Measurements from ENCODE around the gene AKAP10. TPM values are rescaled to one million over a fixed set of nuclear protein-coding genes. Genes with fewer than 3 reads are reported as not detected.
"Not testable (repeated sequence)": the region's sequence is repeated elsewhere in the genome, so short reads cannot be mapped to it uniquely, and the experiment has no call there.

The AKAP10 gene
- 56.8 TPM for total RNA-seq

GRCh38 chr17:19977293-19978208 is at the start of gene AKAP10:
TSS of gene AKAP10 (minus strand) at chr17:19977828. CDS start at chr17:19977679, 149 bp downstream.
- DNase-seq (ENCODE audit: low spot score) (peak; percentile 98), ATAC-seq (peak; percentile 98)
- intact Hi-C loops (cut with DNase I), result no loop called here

GRCh38 chr17:20026960-20027359 is 49.3 kb upstream of the AKAP10 start:
- no peak for DNase-seq (ENCODE audit: low spot score)
- ATAC-seq, result no peak
- intact Hi-C loops (cut with DNase I), result no loop called here

- intact Hi-C loops (cut with DNase I), result no loop called here
- DNase-seq (ENCODE audit: low spot score), result no peak
- no peak for ATAC-seq
Observed at GRCh38 chr17:20022701-20023100, 45.1 kb upstream of the AKAP10 start.

GRCh38 chr17:20016475-20016992 is 38.9 kb upstream of the AKAP10 start:
- DNase-seq (ENCODE audit: low spot score); intact Hi-C loops (cut with DNase I); ATAC-seq: not testable (repeated sequence)

- intact Hi-C loops (cut with DNase I), result no loop called here
- ATAC-seq (no peak), DNase-seq (ENCODE audit: low spot score) (no peak)
Observed at GRCh38 chr17:20012017-20012536, 34.4 kb upstream of the AKAP10 start.

GRCh38 chr17:20010936-20011335 is 33.3 kb upstream of the AKAP10 start:
- intact Hi-C loops (cut with DNase I), result no loop called here
- ATAC-seq (no peak), DNase-seq (ENCODE audit: low spot score) (no peak)

GRCh38 chr17:20010099-20010863 is 32.7 kb upstream of the AKAP10 start:
- intact Hi-C loops (cut with DNase I), result no loop called here
- ATAC-seq (peak; percentile 79), DNase-seq (ENCODE audit: low spot score) (no peak)

GRCh38 chr17:20009302-20010098 is 31.9 kb upstream of the AKAP10 start, which contains the start of gene SPECC1:
TSS of gene SPECC1 (plus strand) at chr17:20009359. CDS start at chr17:20096652, 87,293 bp downstream.
- DNase-seq (ENCODE audit: low spot score) (peak; percentile 86), ATAC-seq (peak; percentile 41)
- intact Hi-C loops (cut with DNase I), result loop anchor here (10.0 kb wide), 1 partner anchor 95 kb away; no protein-coding TSS in a partner anchor

- ATAC-seq (peak; percentile 95), DNase-seq (ENCODE audit: low spot score) (no peak)
- intact Hi-C loops (cut with DNase I), result loop anchor here (10.0 kb wide), 1 partner anchor 96 kb away; no protein-coding TSS in a partner anchor
Observed at GRCh38 chr17:20009052-20009301, 31.3 kb upstream of the AKAP10 start.

GRCh38 chr17:20008242-20009051 is 30.8 kb upstream of the AKAP10 start:
- no peak for DNase-seq (ENCODE audit: low spot score)
- peak; percentile 79 for ATAC-seq
- intact Hi-C loops (cut with DNase I), result loop anchor here (10.0 kb wide), 1 partner anchor 96 kb away; no protein-coding TSS in a partner anchor

- ATAC-seq (no peak), DNase-seq (ENCODE audit: low spot score) (no peak)
- intact Hi-C loops (cut with DNase I), result loop anchor here (10.0 kb wide), 1 partner anchor 328 kb away; no protein-coding TSS in a partner anchor
Observed at GRCh38 chr17:19996502-19996901, 18.9 kb upstream of the AKAP10 start.

GRCh38 chr17:19996086-19996485 is 18.5 kb upstream of the AKAP10 start:
- intact Hi-C loops (cut with DNase I), result loop anchor here (10.0 kb wide), 1 partner anchor 329 kb away; no protein-coding TSS in a partner anchor
- no peak for ATAC-seq
- DNase-seq (ENCODE audit: low spot score), result no peak

GRCh38 chr17:19992803-19993713 is 15.4 kb upstream of the AKAP10 start:
- ATAC-seq, result peak; percentile 99
- peak; percentile 92 for DNase-seq (ENCODE audit: low spot score)
- intact Hi-C loops (cut with DNase I), result loop anchor here (10.0 kb wide), 1 partner anchor 332 kb away; no protein-coding TSS in a partner anchor

- ATAC-seq, result no peak
- intact Hi-C loops (cut with DNase I), result loop anchor here (10.0 kb wide), 1 partner anchor 333 kb away; no protein-coding TSS in a partner anchor
- DNase-seq (ENCODE audit: low spot score), result no peak
Observed at GRCh38 chr17:19991252-19991885, 13.7 kb upstream of the AKAP10 start.

GRCh38 chr17:19987897-19988296 is 10.3 kb upstream of the AKAP10 start:
- ATAC-seq (no peak), DNase-seq (ENCODE audit: low spot score) (no peak)
- intact Hi-C loops (cut with DNase I), result no loop called here

Measured in sciatic nerve (tissue), 2 donors.